Activated CD8-positive, alpha-beta memory T cell treated with anti-CD3 and anti-CD28 coated beads for 48 hours (primary cell): ENCODE results near the gene CLASP2.

Source experiments
- DNase-seq, 3 experiments: peaks; one replicate each; pipeline ENCODE4 v3.0.0-alpha.2; 2020; ENCODE audit warnings: low read depth in 2 of 3, low spot score in 2 of 3

The CLASP2 gene

DNA sequence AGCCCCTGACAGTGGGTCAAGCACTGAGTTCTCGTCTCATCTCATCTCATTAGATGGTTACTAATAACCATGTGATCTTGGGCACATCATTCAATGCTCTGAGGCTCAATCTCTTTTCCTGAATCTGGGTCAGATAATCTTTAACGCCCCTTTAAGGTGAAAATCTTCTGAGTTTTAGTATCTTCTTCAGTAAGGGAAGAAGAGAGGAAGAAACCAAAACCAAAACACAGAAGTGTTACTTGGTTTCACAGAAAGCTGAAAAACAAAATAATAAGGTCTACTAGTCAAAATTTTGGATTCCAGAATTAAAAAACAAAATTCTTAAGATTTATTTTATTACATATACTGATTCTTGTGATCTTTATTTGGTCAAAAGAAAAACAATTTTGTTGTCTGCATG lies 78.2 kb downstream of the CLASP2 start:
- DNase-seq, result no peak

DNA sequence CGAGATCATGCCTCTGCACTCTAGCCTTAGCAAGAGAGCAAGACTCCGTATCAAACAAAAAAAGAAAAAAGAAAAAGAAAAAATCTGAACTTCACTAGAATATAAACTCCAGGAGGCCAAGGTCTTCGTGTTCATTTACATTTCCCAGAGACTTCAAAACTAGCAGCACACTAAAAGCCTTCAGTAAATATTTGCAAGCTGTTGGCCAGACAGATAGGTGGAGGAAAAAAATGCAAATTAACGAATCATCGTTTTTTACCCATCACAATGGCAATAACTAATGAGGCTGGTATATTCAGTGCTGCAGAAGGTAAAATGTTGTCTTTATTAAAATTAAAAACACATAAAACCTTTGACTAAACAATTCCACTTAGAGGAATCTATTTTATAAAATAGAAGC lies 80.6 kb downstream of the CLASP2 start:
- no peak for DNase-seq

DNA sequence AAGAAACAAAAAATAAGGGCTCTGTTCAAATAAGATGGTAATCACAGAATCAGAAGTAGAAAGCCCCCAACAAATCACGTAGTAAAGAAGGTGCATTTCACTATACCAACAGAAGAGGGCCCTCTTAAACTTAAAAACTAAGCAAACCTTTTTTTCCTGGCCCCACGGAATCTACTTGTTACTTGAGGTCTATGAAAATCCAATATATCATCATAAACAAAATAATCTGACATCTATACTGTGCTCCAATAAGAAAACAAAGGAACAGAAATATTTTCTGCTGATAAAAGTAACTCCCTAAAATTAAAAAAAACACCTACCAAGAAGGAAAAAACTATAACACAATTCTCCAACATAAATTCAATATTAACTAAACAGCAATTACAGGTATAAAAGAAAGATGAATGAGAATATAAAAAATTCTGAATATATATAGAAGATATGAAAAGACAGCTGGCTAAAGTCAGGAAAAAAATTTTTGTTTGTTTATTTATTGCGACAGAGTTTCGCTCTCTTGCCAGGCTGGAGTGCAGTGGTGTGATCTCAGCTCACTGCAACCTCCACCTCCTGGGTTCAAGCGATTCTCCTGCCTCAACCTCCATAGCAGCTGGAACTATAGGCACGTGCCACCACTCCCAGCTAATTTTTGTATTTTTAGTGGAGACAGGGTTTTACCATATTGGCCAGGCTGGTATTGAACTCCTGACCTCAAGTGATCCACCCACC lies 81.8 kb downstream of the CLASP2 start:
- DNase-seq, result no peak

DNA sequence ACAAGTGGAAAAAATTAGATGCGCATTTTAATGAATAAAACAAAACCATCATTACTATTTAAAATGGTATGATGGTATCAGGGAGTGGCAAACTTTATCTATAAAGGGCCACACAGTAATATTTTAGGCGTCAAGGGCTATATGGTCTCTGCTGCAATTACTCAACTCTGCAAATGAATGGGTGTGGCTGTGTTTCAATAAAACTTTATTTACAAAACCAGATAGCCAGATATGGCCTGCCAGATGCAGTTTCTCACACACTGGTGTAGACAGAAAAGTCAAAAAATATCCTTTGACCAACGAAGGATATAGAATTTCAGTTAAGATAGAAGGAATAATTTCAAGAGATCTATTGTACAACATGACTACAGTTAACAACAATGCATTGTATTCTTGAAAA lies 83.8 kb downstream of the CLASP2 start:
- no peak for DNase-seq

- no peak for DNase-seq
These were observed 88.8 kb downstream of the CLASP2 start for GRCh38 chr3:33629219-33629618.

- no peak for DNase-seq
These were observed 93.3 kb downstream of the CLASP2 start for GRCh38 chr3:33624756-33625155.

DNA sequence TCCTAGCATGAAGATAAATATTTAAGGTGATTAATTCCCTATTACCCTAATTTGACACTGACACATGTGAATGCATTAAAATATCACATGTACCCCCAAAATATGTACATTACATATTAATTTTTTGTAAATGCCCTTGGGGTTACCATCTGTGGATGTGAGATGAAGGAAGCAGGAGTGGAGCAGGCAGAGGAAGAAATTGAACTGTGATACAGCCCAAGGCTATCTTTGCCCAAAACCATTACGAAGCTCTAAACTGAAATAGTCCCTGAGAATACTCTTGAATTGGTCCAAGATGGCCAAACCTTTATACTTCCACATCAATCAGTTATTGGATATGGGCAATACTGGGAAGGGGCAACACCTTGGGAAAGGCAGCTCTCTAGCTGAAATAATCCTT lies 105.0 kb downstream of the CLASP2 start:
- DNase-seq, result no peak

DNA sequence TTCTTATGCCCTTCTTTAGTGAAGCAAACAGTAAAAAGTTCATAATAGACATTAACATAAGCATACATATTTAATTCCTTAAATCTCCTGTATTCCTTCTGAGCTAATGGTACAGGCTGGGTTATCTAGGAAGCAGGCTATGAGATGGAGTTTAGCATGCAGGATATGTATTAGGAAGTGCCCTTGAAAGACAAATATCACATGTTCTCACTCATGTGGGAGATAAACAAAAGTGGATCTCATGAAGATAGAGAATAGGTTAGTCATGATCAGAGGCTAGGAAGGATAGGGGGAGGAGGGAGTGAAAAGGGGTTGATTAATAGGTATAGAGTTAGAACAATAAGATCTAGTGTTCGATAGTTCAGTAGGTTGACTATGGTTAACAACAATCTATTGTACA lies 105.4 kb downstream of the CLASP2 start:
- DNase-seq, result no peak

DNA sequence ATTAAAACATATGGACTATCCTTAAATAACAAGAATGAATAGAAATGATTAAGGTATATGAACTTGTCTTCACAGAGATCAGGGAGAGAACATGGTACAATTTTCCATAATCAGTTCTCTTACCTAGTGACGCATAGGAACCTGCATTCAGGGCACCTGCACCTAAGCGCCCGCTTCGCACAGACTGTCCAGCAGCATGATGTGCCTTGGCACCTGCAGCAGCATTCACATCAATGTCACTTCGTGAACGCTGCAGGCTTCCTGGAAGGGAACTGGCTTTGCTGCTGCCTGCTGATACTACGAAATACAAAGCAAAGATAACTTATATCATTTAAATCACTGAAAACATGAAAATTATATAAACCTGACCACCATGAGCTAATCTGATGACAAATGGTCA lies 115.2 kb downstream of the CLASP2 start:
- DNase-seq, result no peak

DNA sequence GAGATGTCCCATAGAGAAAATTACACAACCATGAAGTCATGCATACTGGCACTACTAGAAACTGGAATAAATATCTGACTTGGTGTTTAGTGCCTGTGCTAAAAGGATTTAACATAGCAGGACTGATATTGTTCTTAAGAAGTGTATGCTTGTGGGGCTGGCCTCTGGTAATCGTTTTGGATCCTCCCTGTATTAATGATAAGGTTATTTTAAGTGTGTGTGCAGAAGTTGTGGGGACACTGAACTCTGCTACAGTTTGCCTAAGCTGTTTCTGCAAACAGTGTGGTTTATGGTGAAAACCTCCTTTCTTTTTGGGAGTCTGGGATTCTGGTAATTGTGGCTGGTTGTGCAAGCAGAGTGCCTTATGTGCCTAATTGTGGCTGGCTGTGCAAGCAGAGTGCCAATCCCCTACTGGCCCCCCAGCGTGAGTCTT lies 120.8 kb downstream of the CLASP2 start:
- DNase-seq, result no peak

GRCh38 chr3:33592999-33593398 lies 125.1 kb downstream of the CLASP2 start:
- DNase-seq, result no peak

- DNase-seq, result no peak
These were observed 127.5 kb downstream of the CLASP2 start for GRCh38 chr3:33590541-33590940.

GRCh38 chr3:33586402-33586801 lies 131.7 kb downstream of the CLASP2 start:
- DNase-seq, result no peak

- no peak for DNase-seq
These were observed 135.8 kb downstream of the CLASP2 start for GRCh38 chr3:33582234-33582633.

DNA sequence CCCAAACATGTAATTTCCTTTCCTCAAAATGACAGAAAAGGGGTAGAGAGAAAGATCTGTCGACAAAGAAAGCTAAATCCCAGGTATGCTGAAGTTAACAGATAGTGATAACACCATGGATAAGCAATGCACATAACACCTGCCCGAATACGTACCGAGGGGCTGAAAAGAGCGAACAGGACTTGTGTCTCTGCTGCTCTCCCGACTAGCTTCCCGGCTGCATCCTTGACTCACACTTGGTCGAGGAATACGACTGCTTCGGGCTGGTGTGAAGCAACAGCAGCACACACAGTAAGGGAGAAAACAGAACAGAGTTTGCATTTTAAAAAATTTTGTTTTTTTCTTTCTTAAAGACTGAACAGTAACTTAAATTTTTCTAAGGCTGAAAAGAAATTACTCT lies 136.4 kb downstream of the CLASP2 start:
- DNase-seq, result no peak

- no peak for DNase-seq
These were observed 138.2 kb downstream of the CLASP2 start for GRCh38 chr3:33579840-33580239.

GRCh38 chr3:33579178-33579510 lies 138.9 kb downstream of the CLASP2 start:
- no peak for DNase-seq

DNA sequence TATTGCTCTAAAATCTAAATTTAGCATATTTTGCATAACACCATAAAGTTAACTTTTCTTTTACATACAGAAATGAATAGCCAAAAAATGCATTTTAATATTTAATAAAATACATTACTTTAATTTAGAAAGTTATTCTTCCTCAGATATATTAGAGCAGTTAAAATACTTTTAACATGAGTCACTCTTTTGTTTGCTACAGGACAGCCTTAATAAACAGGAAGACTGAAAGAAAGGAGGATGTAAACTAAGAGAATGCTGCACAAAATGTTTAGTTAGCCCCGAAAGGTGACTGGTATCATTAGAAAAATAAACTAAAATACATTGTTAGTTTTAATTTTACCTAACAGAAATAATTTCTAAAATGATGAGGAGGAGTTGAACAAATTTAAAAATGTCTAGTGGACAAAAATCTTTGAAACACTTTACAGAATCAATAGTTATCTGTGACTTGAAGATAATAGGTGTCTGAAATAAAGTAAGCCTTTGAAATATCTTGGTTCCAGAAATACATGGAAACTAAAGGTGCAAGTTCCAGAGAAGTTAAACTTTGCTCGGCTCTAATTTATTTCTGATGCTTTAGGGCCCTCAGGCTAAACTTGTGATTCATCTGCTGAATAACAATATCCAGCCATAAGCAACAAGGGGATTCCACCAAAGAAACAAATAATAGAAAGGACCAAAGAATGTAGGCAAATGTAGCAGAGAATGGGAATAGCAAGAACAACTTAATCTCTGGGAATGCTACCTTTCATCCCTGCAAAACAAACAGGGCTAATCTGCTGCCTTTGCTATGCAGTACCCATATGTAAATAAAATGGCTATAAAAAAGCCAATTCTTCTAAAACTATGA lies 139.5 kb downstream of the CLASP2 start:
- no peak for DNase-seq

DNA sequence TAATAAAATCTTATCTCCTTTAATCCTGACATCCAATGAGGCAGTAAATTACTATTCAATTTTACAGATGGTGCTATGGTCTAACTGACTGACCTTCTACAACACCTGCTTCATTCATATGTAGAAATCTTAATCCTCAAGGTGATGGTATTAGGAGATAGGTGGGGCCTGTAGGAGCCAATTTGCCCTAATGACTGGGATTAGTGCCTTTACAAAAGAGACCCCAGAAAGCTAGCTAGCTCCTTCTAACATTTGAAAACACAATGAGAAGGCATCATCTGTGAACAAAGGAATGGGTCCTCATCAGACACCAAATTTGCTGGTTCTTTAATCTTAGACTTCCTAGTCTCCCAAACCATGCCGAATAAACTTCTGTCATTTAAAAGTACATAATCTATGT lies 140.5 kb downstream of the CLASP2 start:
- no peak for DNase-seq

DNA sequence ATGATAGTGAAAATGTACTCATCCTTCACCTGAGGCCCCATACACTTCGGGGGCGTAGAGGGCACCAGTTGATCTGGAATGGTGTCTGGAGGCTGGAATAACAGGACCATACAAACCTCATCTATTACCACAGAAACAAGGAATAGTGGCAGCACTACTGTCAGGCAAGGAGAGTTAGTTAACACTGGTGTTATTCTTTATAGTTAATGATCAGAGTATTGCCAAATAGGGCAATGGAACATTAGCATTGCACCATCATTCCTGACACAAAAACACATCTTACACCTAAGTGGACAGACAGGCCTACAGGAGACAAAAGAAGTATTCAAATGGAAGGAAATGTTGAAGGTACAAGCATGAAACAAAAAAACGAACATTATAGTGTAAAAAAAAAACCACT lies 140.9 kb downstream of the CLASP2 start:
- no peak for DNase-seq

GRCh38 chr3:33575311-33575710 lies 142.7 kb downstream of the CLASP2 start:
- DNase-seq, result no peak

- no peak for DNase-seq
These were observed 160.2 kb downstream of the CLASP2 start for GRCh38 chr3:33557829-33558228.

DNA sequence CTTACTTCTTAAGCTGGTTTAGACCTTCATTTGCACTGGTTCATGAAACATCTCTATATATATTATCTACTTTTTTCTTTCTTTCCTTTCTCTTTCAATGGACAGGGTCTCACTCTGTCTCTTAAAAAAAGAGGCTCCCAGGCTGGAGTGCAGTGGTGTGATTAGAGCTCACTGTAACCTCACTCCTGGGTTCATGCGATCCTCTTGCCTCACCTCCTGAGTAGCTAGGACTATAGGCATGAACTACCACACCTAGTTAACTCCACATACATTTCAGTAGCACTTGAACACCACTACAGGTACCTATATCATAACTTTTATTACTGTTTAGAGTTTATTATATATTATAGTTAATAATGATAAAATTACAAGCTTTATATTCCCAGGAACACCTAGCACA lies 160.8 kb downstream of the CLASP2 start:
- DNase-seq, result no peak
